ENCODE results near the gene RABGGTA.
A peak's percentile ranks its signal among the peaks of the same experiment; 100 is the strongest.

RABGGTA gene

GRCh38 chr14:24238527-24239037 lies 32.8 kb downstream of the RABGGTA start:
- TF ChIP-seq, protein P1, sequence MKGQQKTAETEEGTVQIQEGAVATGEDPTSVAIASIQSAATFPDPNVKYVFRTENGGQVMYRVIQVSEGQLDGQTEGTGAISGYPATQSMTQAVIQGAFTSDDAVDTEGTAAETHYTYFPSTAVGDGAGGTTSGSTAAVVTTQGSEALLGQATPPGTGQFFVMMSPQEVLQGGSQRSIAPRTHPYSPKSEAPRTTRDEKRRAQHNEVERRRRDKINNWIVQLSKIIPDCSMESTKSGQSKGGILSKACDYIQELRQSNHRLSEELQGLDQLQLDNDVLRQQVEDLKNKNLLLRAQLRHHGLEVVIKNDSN (IDR thresholded peaks at IDR 0.05) = no peak
- TF ChIP-seq ZBTB7A (IDR thresholded peaks at IDR 0.05; ENCODE audit: low read depth) = no peak
- TF ChIP-seq EP300 (IDR thresholded peaks at IDR 0.05; ENCODE audit: borderline replicate concordance) = no peak

DNA sequence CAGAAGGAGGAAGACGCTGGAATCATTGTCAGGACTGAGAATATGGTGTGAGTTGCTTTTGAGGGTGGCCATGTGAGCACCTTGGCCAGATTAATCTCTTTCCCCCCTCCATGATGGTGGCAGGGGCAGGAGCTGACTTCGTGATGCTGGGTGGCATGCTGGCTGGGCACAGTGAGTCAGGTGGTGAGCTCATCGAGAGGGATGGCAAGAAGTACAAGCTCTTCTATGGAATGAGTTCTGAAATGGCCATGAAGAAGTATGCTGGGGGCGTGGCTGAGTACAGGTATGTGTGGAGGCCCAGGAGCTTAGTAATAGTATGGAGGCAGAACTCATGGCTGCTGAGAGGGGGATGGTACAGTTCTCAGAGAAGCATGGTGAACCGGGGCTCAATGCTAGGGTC lies 33.3 kb downstream of the RABGGTA start:
- peak; percentile 64 for TF ChIP-seq MAX (IDR thresholded peaks at IDR 0.05)
- TF ChIP-seq EGR1 (IDR thresholded peaks at IDR 0.05) = no peak
- TF ChIP-seq, protein P1 (IDR thresholded peaks at IDR 0.05) = 0 out of 2 replicates have a peak, but pooled peaks have one; percentile 18
- no peak for TF ChIP-seq EP300 (IDR thresholded peaks at IDR 0.05; ENCODE audit: borderline replicate concordance)
- TF ChIP-seq TEAD4 (IDR thresholded peaks at IDR 0.05) = no peak
- TF ChIP-seq YY1 (IDR thresholded peaks at IDR 0.05; ENCODE audit: low read depth) = no peak
- no peak for TF ChIP-seq FOXM1 (IDR thresholded peaks at IDR 0.05; ENCODE audit: borderline replicate concordance, low read depth)
- TF ChIP-seq NFIC (IDR thresholded peaks at IDR 0.05) = no peak
- TF ChIP-seq CREB1 (IDR thresholded peaks at IDR 0.05; ENCODE audit: low read depth) = no peak

- no peak for TF ChIP-seq EP300 (IDR thresholded peaks at IDR 0.05; ENCODE audit: borderline replicate concordance)
Measured at GRCh38 chr14:24237463-24237955, 33.9 kb downstream of the RABGGTA start.

DNA sequence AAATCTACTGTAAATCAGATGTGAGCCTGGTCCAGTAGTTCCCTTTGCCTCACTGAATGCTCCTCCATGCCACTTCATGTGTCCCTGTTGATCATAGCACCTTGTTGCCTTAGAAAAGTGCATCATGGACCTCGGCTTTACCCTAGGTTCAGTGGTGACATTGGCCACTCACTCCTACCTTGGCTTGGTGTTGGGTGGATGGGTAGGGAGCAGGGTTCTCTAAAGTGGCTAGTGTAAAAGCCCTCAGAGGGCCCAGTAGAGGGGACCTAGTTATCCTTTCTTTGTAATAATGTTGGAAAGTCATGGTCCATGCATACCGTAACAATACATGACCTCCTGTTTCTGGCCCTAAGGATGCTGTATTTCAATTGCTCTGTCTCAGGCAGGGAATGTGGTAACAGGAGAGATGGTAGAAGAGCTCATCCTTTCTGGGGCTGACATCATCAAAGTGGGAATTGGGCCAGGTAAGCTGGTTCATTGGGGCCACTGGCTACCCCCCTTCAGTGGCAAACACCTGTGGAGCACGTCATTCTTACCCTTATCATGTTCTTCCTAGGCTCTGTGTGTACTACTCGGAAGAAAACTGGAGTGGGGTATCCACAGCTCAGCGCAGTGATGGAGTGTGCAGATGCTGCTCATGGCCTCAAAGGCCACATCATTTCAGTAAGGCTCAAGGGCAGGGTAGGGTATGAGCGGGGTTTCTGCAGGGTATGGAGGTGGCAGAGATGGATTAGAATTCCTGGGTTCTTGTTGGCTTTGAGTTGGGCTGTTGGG lies 34.5 kb downstream of the RABGGTA start:
- no peak for TF ChIP-seq RAD21 (IDR thresholded peaks at IDR 0.05; ENCODE audit: low read depth)
- TF ChIP-seq TEAD4 (IDR thresholded peaks at IDR 0.05) = no peak
- TF ChIP-seq NFIC (IDR thresholded peaks at IDR 0.05) = no peak
- no peak for TF ChIP-seq MAX (IDR thresholded peaks at IDR 0.05)
- TF ChIP-seq CEBPB (IDR thresholded peaks at IDR 0.05) = no peak
- TF ChIP-seq EP300 (IDR thresholded peaks at IDR 0.05; ENCODE audit: borderline replicate concordance) = no peak
- no peak for TF ChIP-seq ZBTB7A (IDR thresholded peaks at IDR 0.05; ENCODE audit: low read depth)
- no peak for TF ChIP-seq REST (IDR thresholded peaks at IDR 0.05; ENCODE audit: low read depth)
- no peak for TF ChIP-seq TAF1 (IDR thresholded peaks at IDR 0.05; ENCODE audit: low read depth)
- TF ChIP-seq, protein P1 (IDR thresholded peaks at IDR 0.05) = no peak

DNA sequence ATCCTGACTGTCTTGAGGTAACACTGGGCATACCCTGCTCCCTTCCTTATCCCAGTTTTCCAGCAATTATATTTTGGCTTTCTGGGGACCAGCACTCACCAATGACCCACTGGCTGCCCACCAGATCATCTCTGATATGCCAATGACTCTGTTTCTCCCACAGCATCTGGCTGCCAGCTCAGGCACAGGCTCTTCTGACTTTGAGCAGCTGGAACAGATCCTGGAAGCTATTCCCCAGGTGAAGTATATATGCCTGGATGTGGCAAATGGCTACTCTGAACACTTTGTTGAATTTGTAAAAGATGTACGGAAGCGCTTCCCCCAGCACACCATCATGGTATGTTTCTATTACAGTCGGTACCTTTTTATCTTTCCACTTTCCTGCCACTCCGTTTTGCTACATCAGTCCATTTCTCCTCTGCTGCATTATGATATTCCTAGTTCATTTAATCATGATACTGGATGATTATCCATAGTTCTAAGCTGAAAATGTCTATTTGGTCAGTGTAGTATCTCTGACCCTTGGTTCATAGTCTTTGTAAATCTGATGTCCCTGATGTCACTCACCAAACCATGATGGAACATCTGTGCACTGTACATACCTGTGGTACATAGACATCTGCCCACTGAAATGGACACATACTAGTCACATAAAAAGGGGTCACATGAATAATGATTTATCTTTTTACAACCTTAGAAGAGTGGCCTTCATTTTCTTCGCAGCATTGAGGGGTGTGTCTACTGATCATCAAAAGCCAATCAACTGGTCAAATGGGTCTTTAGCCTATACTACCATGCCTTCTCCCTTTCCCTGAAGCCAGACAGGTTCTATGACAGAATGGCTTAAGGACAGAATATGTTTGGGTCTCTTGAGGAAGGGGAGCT lies 35.4 kb downstream of the RABGGTA start:
- TF ChIP-seq YY1 (IDR thresholded peaks at IDR 0.05; ENCODE audit: low read depth) = no peak
- TF ChIP-seq ZBTB7A (IDR thresholded peaks at IDR 0.05; ENCODE audit: low read depth) = no peak
- TF ChIP-seq RAD21 (IDR thresholded peaks at IDR 0.05; ENCODE audit: low read depth) = no peak
- no peak for TF ChIP-seq CREB1 (IDR thresholded peaks at IDR 0.05; ENCODE audit: low read depth)
- TF ChIP-seq MAX (IDR thresholded peaks at IDR 0.05) = no peak
- no peak for TF ChIP-seq REST (IDR thresholded peaks at IDR 0.05; ENCODE audit: low read depth)
- TF ChIP-seq NFIC (IDR thresholded peaks at IDR 0.05) = no peak
- TF ChIP-seq FOXM1 (IDR thresholded peaks at IDR 0.05; ENCODE audit: borderline replicate concordance, low read depth) = no peak
- TF ChIP-seq EGR1 (IDR thresholded peaks at IDR 0.05) = no peak
- TF ChIP-seq TEAD4 (IDR thresholded peaks at IDR 0.05) = no peak
- TF ChIP-seq, protein P1 (IDR thresholded peaks at IDR 0.05) = no peak

All from Ishikawa (cell line).